HG03442 (cell line): ENCODE data around the gene FAM32A.

Experiments
- ATAC-seq: cut with Tn5 transposase; IDR thresholded peaks from one replicate; pipeline ENCODE4 v1.9.1; 2021; ENCODE audit warnings: mild to moderate bottlenecking, moderate library complexity; ENCODE audit not compliant: unreplicated experiment

Gene FAM32A

GRCh38 chr19:16200038-16201010 lies 15.1 kb downstream of the FAM32A start:
- no peak for ATAC-seq

- ATAC-seq = no peak
Observed at GRCh38 chr19:16201011-16201391, 15.8 kb downstream of the FAM32A start.

- ATAC-seq = no peak
Observed at GRCh38 chr19:16202320-16203255, 17.4 kb downstream of the FAM32A start.

GRCh38 chr19:16203256-16204004 lies 18.2 kb downstream of the FAM32A start:
- no peak for ATAC-seq

- no peak for ATAC-seq
Observed at GRCh38 chr19:16204005-16204294, 18.7 kb downstream of the FAM32A start.

GRCh38 chr19:16205205-16206045 lies 20.2 kb downstream of the FAM32A start:
- ATAC-seq = no peak

- ATAC-seq = no peak
Observed at GRCh38 chr19:16206046-16206605, 20.9 kb downstream of the FAM32A start.

GRCh38 chr19:16206637-16207036 lies 21.4 kb downstream of the FAM32A start:
- ATAC-seq = no peak

GRCh38 chr19:16207063-16207462 lies 21.9 kb downstream of the FAM32A start:
- ATAC-seq = no peak

- ATAC-seq = no peak
Observed at GRCh38 chr19:16207490-16208025, 22.3 kb downstream of the FAM32A start.

GRCh38 chr19:16208064-16208759 lies 23.0 kb downstream of the FAM32A start:
- no peak for ATAC-seq

GRCh38 chr19:16208847-16209665 lies 23.8 kb downstream of the FAM32A start:
- ATAC-seq = no peak

GRCh38 chr19:16210168-16210567 lies 25.0 kb downstream of the FAM32A start:
- ATAC-seq = no peak

GRCh38 chr19:16213076-16213475 lies 27.9 kb downstream of the FAM32A start:
- ATAC-seq = no peak

- no peak for ATAC-seq
Observed at GRCh38 chr19:16216744-16217670, 31.8 kb downstream of the FAM32A start.

GRCh38 chr19:16217716-16218451 lies 32.7 kb downstream of the FAM32A start:
- no peak for ATAC-seq
